Measurements from ENCODE around the gene QSOX1.
A peak's percentile ranks its signal among the peaks of the same experiment; 100 is the strongest.

The QSOX1 gene

GRCh38 chr1:180249725-180250498 is 95.2 kb downstream of the QSOX1 start:
- Mint-ChIP-seq H3K4me3 (no peak overlapping the region), H3K4me1 (peaks cover 12% of the 10 kb centered on the region), H3K27ac (peak overlapping the region in 1 of 2 donors; percentile 6), H3K9me3 (no peaks in the 10 kb centered on the region), H3K27me3 (peaks cover 58% of the 10 kb centered on the region)
- ATAC-seq (peak; percentile 38), DNase-seq (no peak)

- H3K4me3 Mint-ChIP-seq = no peak overlapping the region
- ATAC-seq = no peak
- H3K9me3 Mint-ChIP-seq = no peaks in the 10 kb centered on the region
- DNase-seq = no peak
- peaks cover 57% of the 10 kb centered on the region for H3K27me3 Mint-ChIP-seq
- H3K27ac Mint-ChIP-seq = no peak overlapping the region
- H3K4me1 Mint-ChIP-seq = peaks cover 12% of the 10 kb centered on the region
These were observed 95.8 kb downstream of the QSOX1 start for GRCh38 chr1:180250499-180250770.

- H3K4me1 Mint-ChIP-seq = peaks cover 12% of the 10 kb centered on the region
- ATAC-seq (no peak), DNase-seq (no peak)
- H3K27ac Mint-ChIP-seq = no peak overlapping the region
- H3K27me3 Mint-ChIP-seq = peaks cover 59% of the 10 kb centered on the region
- H3K4me3 Mint-ChIP-seq = no peak overlapping the region
- no peaks in the 10 kb centered on the region for H3K9me3 Mint-ChIP-seq
These were observed 96.3 kb downstream of the QSOX1 start for GRCh38 chr1:180250883-180251509.

- Mint-ChIP-seq H3K4me1 (peaks cover 12% of the 10 kb centered on the region), H3K27me3 (peaks cover 67% of the 10 kb centered on the region), H3K4me3 (no peak overlapping the region), H3K27ac (no peak overlapping the region), H3K9me3 (no peaks in the 10 kb centered on the region)
- no peak for DNase-seq
- no peak for ATAC-seq
These were observed 97.0 kb downstream of the QSOX1 start for GRCh38 chr1:180251526-180252305.

GRCh38 chr1:180252638-180253536 is 98.2 kb downstream of the QSOX1 start:
- H3K9me3 Mint-ChIP-seq = no peaks in the 10 kb centered on the region
- DNase-seq (peak; percentile 61 to 70), ATAC-seq (peak; percentile 53)
- H3K27ac Mint-ChIP-seq = peak overlapping the region in 1 of 2 donors; percentile 28
- peaks cover 12% of the 10 kb centered on the region for H3K4me1 Mint-ChIP-seq
- no peak overlapping the region for H3K4me3 Mint-ChIP-seq
- peaks cover 75% of the 10 kb centered on the region for H3K27me3 Mint-ChIP-seq

Data from stimulated activated naive CD8-positive, alpha-beta T cell treated with anti-CD3 and anti-CD28 coated beads, Interleukin-15, amount 100 ng/mL, for 72 hours (primary cell).